ENCODE measurements around the gene CORT.
"Not testable (repeated sequence)": the region's sequence is repeated elsewhere in the genome, so short reads cannot be mapped to it uniquely, and the experiment has no call there.

- not testable (repeated sequence) for TF ChIP-seq REST (IDR thresholded peaks at IDR 0.05; ENCODE audit: low read depth, low read length); WRNIP1 (IDR thresholded peaks at IDR 0.05; ENCODE audit: borderline replicate concordance, low read depth, low read length); POLR2AphosphoS2 (IDR thresholded peaks at IDR 0.05; ENCODE audit: low read depth, low read length); MAX (IDR thresholded peaks at IDR 0.05; ENCODE audit: low read depth, low read length); BCLAF1 (IDR thresholded peaks at IDR 0.05); LARP7 (IDR thresholded peaks at IDR 0.05); HCFC1 (IDR thresholded peaks at IDR 0.05; ENCODE audit: low read length); CTCF (IDR thresholded peaks at IDR 0.05 in 2 of 3, conservative IDR thresholded peaks at IDR 0.05 in 1 of 3; ENCODE audit: control insufficient read depth in 2 of 3, extremely low read depth in 1 of 3, insufficient read depth in 1 of 3, low read depth in 3 of 3, low read length in 3 of 3); EP300 (IDR thresholded peaks at IDR 0.05; ENCODE audit: borderline replicate concordance in 1 of 2, control insufficient read depth in 1 of 2, low read depth in 2 of 2, low read length in 2 of 2); MLLT1 (IDR thresholded peaks at IDR 0.05); FOS (IDR thresholded peaks at IDR 0.05; ENCODE audit: borderline replicate concordance, extremely low read depth, insufficient read length); YY1 (IDR thresholded peaks at IDR 0.05; ENCODE audit: low read depth, low read length); ATF3 (IDR thresholded peaks at IDR 0.05; ENCODE audit: borderline replicate concordance, extremely low read depth, low read depth, low read length); POLR2AphosphoS5 (IDR thresholded peaks at IDR 0.05; ENCODE audit: low read length)
Measured at GRCh38 chr1:10425826-10426534, 23.9 kb upstream of the CORT start.
